Measurements from ENCODE around the gene UQCRC2.

DNA sequence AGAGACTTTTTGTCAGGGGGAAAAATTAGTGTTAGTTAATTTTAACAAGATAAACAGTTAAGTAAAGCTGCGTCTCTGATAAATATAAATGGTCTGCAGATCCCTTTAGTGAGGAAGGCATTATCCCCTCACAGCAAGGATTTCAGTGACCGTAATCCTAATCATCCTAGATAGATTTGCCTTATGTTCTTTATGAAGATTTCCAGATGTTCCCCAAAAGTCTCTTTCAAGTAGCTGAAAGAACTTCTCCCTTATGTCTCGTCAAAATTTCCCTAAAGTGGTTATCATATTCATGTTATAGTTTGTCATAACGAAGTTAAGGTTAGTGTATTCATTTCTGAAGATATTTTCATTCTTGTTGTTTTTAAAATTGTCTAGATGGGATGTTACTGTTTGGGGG, 60.3 kb downstream of the UQCRC2 start:
- TF ChIP-seq EZH2 (IDR thresholded peaks at IDR 0.05; ENCODE audit: insufficient read depth, poor library complexity, severe bottlenecking) = no peak
- TF ChIP-seq EZH2phosphoT487 (IDR thresholded peaks at IDR 0.05; ENCODE audit: insufficient read depth, low read depth) = no peak
